GM19467 (cell line): ENCODE measurements around the gene TBX1.

Experiments
- ATAC-seq: cut with Tn5 transposase; IDR thresholded peaks from one replicate; pipeline ENCODE4 v1.9.1; 2021; ENCODE audit warnings: mild to moderate bottlenecking, moderate library complexity; ENCODE audit not compliant: unreplicated experiment

Gene TBX1

GRCh38 chr22:19809741-19810140, 49.2 kb downstream of the TBX1 start:
- no peak for ATAC-seq

DNA sequence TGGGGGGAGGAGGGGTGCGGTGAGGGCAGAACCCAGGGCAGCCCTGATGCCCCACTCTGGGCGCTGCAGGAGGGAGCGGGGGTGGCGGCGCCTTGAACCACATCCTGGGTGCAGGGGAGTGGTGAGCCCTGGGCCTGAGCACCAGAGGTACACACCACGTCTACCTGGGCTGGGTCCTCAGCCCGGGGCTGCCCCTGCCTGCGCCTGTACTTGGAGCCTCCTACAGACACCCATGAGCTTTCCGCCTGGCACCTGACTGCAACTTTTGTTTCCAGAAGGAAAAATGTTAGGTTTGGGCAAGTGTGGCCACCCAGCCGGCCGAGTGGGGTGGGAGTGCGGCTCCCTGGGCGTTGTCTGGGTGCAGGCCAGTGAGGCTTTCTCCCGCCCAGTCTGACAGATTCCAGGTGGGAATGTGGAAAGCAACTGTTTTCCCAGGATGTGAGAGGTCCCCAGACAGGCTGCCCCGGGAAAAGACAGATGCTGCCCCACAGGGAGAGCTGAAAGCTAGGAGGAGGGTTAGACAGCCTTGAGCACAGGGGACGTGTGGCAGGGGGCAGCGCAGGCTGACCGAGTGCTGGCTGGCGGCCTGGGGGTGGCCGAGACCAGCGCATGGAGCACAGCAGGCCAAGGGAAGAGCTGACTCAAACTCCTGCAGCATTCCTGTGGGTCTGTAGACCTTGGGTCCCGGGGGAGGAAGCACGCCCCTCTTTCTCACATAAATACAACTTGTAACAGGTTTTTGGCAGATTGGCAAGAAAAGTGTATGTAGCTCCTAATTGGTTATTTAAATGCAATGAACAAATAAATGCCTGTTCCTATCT, 50.0 kb downstream of the TBX1 start:
- ATAC-seq = no peak

DNA sequence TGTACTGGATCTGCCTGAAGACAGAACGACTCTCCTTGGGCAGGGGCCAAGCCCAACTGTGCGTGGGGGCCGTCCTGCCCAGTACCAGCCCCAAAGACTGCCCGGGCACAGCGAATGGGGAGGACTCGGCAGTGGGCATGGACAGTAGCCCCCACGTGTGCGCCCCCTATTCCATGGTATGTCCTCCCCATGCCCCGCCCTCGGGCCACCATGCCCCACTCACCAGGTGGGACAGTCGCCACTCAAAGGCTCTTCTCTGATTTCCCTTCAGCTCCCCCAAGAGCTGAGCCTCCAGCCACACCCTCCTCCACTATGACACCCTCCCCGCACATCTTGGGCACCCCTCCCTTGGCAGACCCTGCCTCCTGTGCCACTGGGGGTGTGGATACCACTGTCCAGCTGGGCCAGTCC, 50.6 kb downstream of the TBX1 start:
- no peak for ATAC-seq

GRCh38 chr22:19811811-19812771, 51.5 kb downstream of the TBX1 start:
- ATAC-seq = no peak

DNA sequence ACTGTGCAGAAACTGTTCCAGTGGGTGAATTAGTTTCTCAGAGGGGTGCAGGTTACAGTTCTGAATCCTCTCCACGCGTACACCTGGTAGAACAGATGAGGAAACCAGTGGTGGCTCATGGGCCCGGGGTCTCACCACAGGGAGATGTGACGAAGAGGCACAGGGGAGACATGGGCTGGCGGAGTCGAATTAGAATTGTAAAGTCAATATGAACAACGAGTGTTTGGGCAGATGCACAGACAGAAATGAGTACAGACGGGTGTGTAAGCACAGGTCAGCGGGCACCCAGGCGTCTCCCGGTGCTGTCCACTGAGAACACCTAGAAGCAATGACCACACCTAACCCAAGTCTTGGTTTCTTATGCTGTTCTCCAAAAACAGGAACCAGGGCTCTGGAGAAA, 52.3 kb downstream of the TBX1 start:
- no peak for ATAC-seq

DNA sequence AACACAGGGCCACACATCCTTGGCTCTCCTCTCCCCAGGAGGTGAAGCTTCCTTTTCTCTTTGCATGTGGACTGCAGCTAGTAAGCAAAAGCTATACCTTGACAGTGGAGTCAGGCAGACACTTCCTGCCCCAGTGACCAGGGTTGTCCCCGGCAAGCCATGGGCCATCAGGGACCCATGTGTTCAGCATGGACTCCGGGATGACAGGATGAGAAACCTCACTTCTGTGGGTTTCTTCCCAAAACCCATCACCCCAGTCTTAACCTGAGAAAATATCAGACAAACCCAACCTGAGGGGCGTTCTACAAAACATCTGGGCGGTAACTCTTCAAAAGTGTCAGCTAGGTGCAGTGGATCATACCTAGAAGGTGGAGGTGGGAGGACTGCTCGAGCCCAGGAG, 53.9 kb downstream of the TBX1 start:
- ATAC-seq = no peak

DNA sequence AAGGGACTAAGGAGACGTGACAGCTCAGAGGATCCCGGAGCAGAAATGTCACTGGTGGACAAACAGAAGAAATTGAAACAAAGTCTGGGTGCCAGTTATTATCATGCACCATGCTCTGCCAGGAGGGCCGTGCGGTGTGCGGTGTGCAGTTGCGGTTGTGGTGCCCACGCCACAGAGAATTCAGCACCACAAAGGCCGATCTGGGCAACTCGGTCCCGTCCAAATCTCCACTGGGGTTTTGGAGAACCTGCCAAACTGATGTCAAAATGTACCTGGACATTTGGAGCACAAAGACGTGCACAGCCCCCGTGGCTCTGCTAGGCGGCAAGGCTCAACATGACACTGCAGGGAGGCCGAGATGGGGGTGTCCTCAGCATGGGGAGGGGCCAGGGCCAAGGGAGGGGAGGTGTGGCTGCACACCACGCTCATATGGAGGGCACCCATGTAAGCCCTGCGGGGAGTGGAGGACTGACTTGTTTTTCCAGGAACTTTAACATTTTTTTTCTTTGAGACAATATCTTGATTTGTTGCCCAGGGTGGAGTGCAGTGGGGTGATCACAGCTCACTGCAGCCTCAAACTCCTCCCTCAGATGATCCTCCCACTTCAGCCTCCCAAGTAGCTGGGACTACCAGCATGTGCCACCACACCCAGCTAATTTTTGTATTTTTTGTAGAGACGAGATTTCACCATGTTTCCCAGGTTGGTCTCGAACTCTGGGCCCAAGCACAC, 54.7 kb downstream of the TBX1 start:
- ATAC-seq = no peak

DNA sequence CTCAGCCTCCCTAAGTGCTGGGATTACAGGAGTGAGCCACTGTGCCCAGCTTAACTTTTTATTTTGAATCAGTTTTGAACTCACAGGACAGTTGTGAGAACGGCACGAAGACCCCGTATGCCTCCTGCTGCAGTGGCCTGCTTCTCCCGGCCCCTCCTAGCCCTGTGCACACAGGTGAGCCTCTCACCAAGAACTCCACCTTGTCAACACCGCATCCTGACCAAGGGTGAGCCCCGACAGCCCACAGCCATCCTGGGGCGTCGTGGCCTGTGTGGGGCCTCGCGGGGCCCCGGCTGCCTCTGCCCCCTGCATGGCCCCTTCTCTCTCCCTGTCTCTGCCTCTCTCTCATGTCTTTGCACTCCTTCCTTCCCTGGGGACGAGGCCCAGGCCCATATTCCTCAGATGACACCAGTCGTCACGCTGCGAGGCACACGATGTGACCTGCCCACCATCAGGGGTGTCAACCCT, 55.3 kb downstream of the TBX1 start:
- no peak for ATAC-seq

- ATAC-seq = no peak
These were observed 56.0 kb downstream of the TBX1 start for GRCh38 chr22:19816372-19817119.
